PC-9 (cell line): Measurements from ENCODE around the gene PAK6. TPM values are rescaled to one million over a fixed set of nuclear protein-coding genes. Genes with fewer than 3 reads are reported as not detected.

ENCODE experiments used
- BruUV-seq: library from RNA; stranded (reverse); fragments of 400-500 nt; replicated peaks from 2 replicates; lab custom pipeline; 2021; lab: Mats Ljungman, UMichigan
- CTCF ChIA-PET: fragments of 300-600 bp; sonication (Branson Sonifier 250); formaldehyde crosslinking; loops from one replicate; lab custom pipeline; 2022; ENCODE audit warnings: antibody characterized with exemption; lab: Charles Lee
- POLR2A ChIA-PET: fragments of 300-600 bp; sonication (Branson Sonifier 250); formaldehyde crosslinking; loops from one replicate; lab custom pipeline; 2022; ENCODE audit warnings: antibody characterized with exemption; ENCODE audit not compliant: unreplicated experiment; lab: Charles Lee
- DNase-seq, 2 experiments: peaks; one replicate each; pipeline versions ENCODE4 v3.0.0 to v3.0.0-alpha.2; 2015 to 2022; ENCODE audit warnings: mixed read lengths in 1 of 2
- H2AFZ ChIP-seq: fragments of 200-600 bp; sonication (generic); 2 replicates; pipeline ENCODE4 v1.8.1; 2017; ENCODE audit warnings: antibody characterized with exemption
- H3F3A ChIP-seq: fragments of 200-600 bp; sonication (generic); 2 replicates; pipeline ENCODE4 v1.8.1; 2017; ENCODE audit warnings: antibody characterized with exemption, mild to moderate bottlenecking, low read depth; ENCODE audit not compliant: insufficient read depth
- H3K27ac ChIP-seq: fragments of 200-600 bp; sonication (generic); 2 replicates; pipeline ENCODE4 v1.6.1; 2016; ENCODE audit warnings: mixed run types
- H3K27me3 ChIP-seq: fragments of 200-600 bp; sonication (generic); 2 replicates; pipeline ENCODE4 v1.6.1; 2016; ENCODE audit warnings: low read depth, mixed run types; ENCODE audit not compliant: insufficient read depth
- H3K36me3 ChIP-seq: fragments of 200-600 bp; sonication (generic); 2 replicates; pipeline ENCODE4 v1.6.1; 2016; ENCODE audit warnings: low read depth, mixed run types
- H3K4me1 ChIP-seq: fragments of 200-600 bp; sonication (generic); replicated peaks from 2 replicates; pipeline ENCODE4 v1.6.1; 2016; ENCODE audit warnings: mixed run types; ENCODE audit not compliant: insufficient read depth
- H3K4me2 ChIP-seq: fragments of 200-600 bp; sonication (generic); 2 replicates; pipeline ENCODE4 v1.6.1; 2017; ENCODE audit warnings: mixed run types
- H3K4me3 ChIP-seq: fragments of 200-600 bp; sonication (generic); 2 replicates; pipeline ENCODE4 v1.6.1; 2016; ENCODE audit warnings: mixed run types
- H3K79me2 ChIP-seq: fragments of 200-600 bp; sonication (generic); 2 replicates; pipeline ENCODE4 v1.6.1; 2017; ENCODE audit warnings: low read depth, mixed run types
- H3K9me2 ChIP-seq: fragments of 200-600 bp; sonication (generic); 2 replicates; pipeline ENCODE4 v1.8.1; 2017; ENCODE audit warnings: mild to moderate bottlenecking; ENCODE audit not compliant: insufficient read depth
- H3K9me3 ChIP-seq: fragments of 200-600 bp; sonication (generic); 2 replicates; pipeline ENCODE4 v1.8.1; 2016; ENCODE audit warnings: low read depth; ENCODE audit not compliant: insufficient read depth
- H4K20me1 ChIP-seq: fragments of 200-600 bp; sonication (generic); 2 replicates; pipeline ENCODE4 v1.8.1; 2017; ENCODE audit not compliant: insufficient read depth
- EZH2 ChIP-seq: fragments of 200-600 bp; sonication (generic); IDR thresholded peaks from 2 replicates; pipeline ENCODE4 v1.8.0; 2017; ENCODE audit warnings: antibody characterized with exemption, low read depth
- intact Hi-C: fragments of 100-400 bp; cut with micrococcal nuclease; formaldehyde crosslinking; loops from one replicate; pipeline ENCODE4 v1.10.0; 2022; ENCODE audit not compliant: unreplicated experiment
- total RNA-seq: library from RNA; stranded (reverse); gene quantifications from 2 replicates; pipeline ENCODE4 v1.2.3, GENCODE V29; 2021
- TF ChIP-seq, protein P1 (sequence below): fragments of 200-600 bp; sonication (generic); conservative IDR thresholded peaks from 2 replicates; pipeline ENCODE4 v1.6.1; 2017; ENCODE audit warnings: mixed run types, antibody characterized with exemption, mild to moderate bottlenecking, moderate library complexity

The PAK6 gene
- total RNA-seq, 1 experiment from 2014 or later, result 10.7 TPM

- H3K4me2 ChIP-seq, result peak within 1 kb of the TSS; percentile 86
- TF ChIP-seq, protein P1, sequence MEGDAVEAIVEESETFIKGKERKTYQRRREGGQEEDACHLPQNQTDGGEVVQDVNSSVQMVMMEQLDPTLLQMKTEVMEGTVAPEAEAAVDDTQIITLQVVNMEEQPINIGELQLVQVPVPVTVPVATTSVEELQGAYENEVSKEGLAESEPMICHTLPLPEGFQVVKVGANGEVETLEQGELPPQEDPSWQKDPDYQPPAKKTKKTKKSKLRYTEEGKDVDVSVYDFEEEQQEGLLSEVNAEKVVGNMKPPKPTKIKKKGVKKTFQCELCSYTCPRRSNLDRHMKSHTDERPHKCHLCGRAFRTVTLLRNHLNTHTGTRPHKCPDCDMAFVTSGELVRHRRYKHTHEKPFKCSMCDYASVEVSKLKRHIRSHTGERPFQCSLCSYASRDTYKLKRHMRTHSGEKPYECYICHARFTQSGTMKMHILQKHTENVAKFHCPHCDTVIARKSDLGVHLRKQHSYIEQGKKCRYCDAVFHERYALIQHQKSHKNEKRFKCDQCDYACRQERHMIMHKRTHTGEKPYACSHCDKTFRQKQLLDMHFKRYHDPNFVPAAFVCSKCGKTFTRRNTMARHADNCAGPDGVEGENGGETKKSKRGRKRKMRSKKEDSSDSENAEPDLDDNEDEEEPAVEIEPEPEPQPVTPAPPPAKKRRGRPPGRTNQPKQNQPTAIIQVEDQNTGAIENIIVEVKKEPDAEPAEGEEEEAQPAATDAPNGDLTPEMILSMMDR, result no peak
- BruUV-seq, result no TSS peak
- H3F3A ChIP-seq, result no peaks in the 10 kb centered on the region
- POLR2A ChIA-PET, result no interaction called here
- peak within 1 kb of the TSS; percentile 77 for H2AFZ ChIP-seq
- no peaks in the 10 kb centered on the region for H3K36me3 ChIP-seq
- H3K27ac ChIP-seq, result no peak within 1 kb of the TSS
- no peaks in the 10 kb centered on the region for H3K27me3 ChIP-seq
- DNase-seq, result no peak
- no peaks in the 10 kb centered on the region for H3K9me2 ChIP-seq
- CTCF ChIA-PET, result interaction anchor here (0.7 kb wide), 1 partner anchor 86 kb away, joined by 14 read pairs; no protein-coding TSS in a partner anchor
- H3K4me1 ChIP-seq, result no peaks in the 10 kb centered on the region
- H3K79me2 ChIP-seq, result no peaks in the 10 kb centered on the region
- H3K4me3 ChIP-seq, result peak within 1 kb of the TSS; percentile 62
- no peaks in the 10 kb centered on the region for H3K9me3 ChIP-seq
- intact Hi-C loops, result loop anchor here (5.0 kb wide), 1 partner anchor 39 kb away; the partner anchor contains the start of gene INAFM2
- H4K20me1 ChIP-seq, result no peaks in the 10 kb centered on the region
Measured at GRCh38 chr15:40282869-40283614, 44.2 kb downstream of the PAK6 start, which contains the start of gene ANKRD63. Gene ANKRD63, minus strand, starts transcription at chr15:40283064. Its CDS starts 478 bp downstream, at chr15:40282586.

DNA sequence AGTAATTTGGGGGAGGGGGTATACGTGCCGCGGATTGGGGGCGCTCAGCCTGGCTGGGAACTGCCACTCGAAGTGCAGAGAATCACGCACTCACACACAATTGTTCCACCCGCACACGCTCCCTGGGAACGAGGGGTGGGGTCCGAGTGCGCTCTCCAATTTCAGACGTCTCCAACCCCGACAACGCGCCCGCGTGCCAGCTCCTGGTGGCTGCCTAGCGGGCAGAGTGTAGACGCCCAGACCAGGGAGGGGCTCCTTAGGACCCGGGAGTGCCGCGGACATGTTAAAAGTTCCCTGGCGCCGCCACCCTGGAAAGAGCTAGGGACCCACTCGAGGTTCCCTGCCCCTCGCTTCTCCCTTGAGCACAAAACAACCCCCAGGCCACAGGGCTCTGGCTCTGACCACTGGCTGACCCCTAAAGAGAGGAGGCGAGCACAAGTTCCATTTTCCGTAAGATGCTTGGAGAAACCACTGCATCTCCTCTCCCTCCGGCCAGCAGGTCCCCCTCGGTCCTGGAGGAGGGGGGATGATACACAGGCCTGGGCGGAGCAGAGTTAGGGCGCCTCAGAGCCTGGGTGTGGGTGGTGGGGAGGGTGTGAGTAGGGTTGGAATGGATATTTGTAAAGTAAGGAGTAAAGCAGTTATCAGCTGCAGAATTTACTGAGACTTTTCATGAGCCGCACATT, 44.9 kb downstream of the PAK6 start:
- no peak for DNase-seq
- CTCF ChIA-PET, result interaction anchor here (0.7 kb wide), 2 partner anchors 23 to 85 kb away, joined by 3 to 14 read pairs; no protein-coding TSS in a partner anchor
- Histone ChIP-seq H2AFZ (no peak overlapping the region), H3K27ac (no peak overlapping the region), H4K20me1 (no peaks in the 10 kb centered on the region), H3K9me2 (no peaks in the 10 kb centered on the region), H3K79me2 (no peaks in the 10 kb centered on the region), H3K36me3 (no peaks in the 10 kb centered on the region), H3K9me3 (no peaks in the 10 kb centered on the region), H3K27me3 (no peaks in the 10 kb centered on the region), H3K4me2 (no peak overlapping the region), H3K4me1 (no peaks in the 10 kb centered on the region), H3K4me3 (no peak overlapping the region), H3F3A (no peaks in the 10 kb centered on the region)
- BruUV-seq, result no TSS peak
- POLR2A ChIA-PET, result no interaction called here
- TF ChIP-seq, protein P1, result no peak
- TF ChIP-seq EZH2, result no peak
- intact Hi-C loops, result loop anchor here (5.0 kb wide), 1 partner anchor 39 kb away; the partner anchor contains the start of gene INAFM2

DNA sequence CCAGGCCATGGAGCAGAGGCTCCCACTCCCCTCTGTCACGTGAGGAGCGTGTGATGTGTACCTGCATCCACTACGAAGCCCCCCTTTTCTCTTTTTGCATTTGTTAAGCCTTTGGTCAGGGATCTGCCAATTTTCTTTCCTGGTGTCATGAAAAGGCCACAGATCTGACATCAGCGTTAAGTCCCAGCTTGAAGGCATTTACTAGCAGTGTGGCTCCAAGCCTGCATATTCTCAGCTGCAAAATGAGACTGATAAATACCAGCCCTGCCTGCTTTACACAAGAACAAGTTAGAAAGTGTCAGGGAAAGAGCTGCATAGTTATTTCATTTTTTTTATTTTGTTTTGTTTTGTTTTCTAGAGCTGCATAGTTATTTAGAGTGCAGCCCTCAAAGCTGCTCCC, 46.3 kb downstream of the PAK6 start:
- no peaks in the 10 kb centered on the region for H3K27me3 ChIP-seq
- H3K9me2 ChIP-seq, result no peaks in the 10 kb centered on the region
- no peak overlapping the region for H2AFZ ChIP-seq
- no peaks in the 10 kb centered on the region for H3F3A ChIP-seq
- TF ChIP-seq, protein P1, result no peak
- TF ChIP-seq EZH2, result no peak
- H3K9me3 ChIP-seq, result no peaks in the 10 kb centered on the region
- H3K4me2 ChIP-seq, result no peak overlapping the region
- ChIA-PET POLR2A (interaction anchor here (0.7 to 0.8 kb wide), 2 partner anchors 23 to 28 kb away, joined by 3 to 5 read pairs; no protein-coding TSS in a partner anchor), CTCF (no interaction called here)
- no peak overlapping the region for H3K4me3 ChIP-seq
- H3K4me1 ChIP-seq, result no peaks in the 10 kb centered on the region
- BruUV-seq, result no TSS peak
- no peaks in the 10 kb centered on the region for H3K36me3 ChIP-seq
- no peaks in the 10 kb centered on the region for H3K79me2 ChIP-seq
- no peak for DNase-seq
- intact Hi-C loops, result no loop called here
- H3K27ac ChIP-seq, result no peak overlapping the region
- H4K20me1 ChIP-seq, result no peaks in the 10 kb centered on the region
